Mesendoderm (in vitro differentiated cells): ENCODE results near the gene PRSS50.

Experiments
- DNase-seq: peaks from one replicate; pipeline ENCODE4 v3.0.0; 2013
- H2AK5ac ChIP-seq: 2 replicates; pipeline ENCODE4 v1.6.1; 2013; ENCODE audit warnings: low read length, inconsistent platforms
- H2BK120ac ChIP-seq: 2 replicates; pipeline ENCODE4 v1.6.1; 2013; ENCODE audit warnings: low read depth, mild to moderate bottlenecking, low read length, moderate library complexity, mixed read lengths
- H2BK15ac ChIP-seq: replicated peaks from 2 replicates; pipeline ENCODE4 v1.6.1; 2013; ENCODE audit warnings: low read depth, mild to moderate bottlenecking, moderate library complexity
- H2BK5ac ChIP-seq: 2 replicates; pipeline ENCODE4 v1.6.1; 2013; ENCODE audit warnings: low read length, inconsistent platforms
- H3K18ac ChIP-seq: 2 replicates; pipeline ENCODE4 v1.6.1; 2013; ENCODE audit warnings: mild to moderate bottlenecking, low read length, mixed read lengths
- H3K23ac ChIP-seq: one replicate; pipeline ENCODE4 v1.6.1; 2013; ENCODE audit warnings: low read length
- H3K27ac ChIP-seq: 2 replicates; pipeline ENCODE4 v1.5.1; 2013; ENCODE audit warnings: low read depth, mild to moderate bottlenecking, inconsistent platforms, low read length, moderate library complexity
- H3K27me3 ChIP-seq: 2 replicates; pipeline ENCODE4 v1.6.1; 2013; ENCODE audit warnings: low read length, control low read depth, mild to moderate bottlenecking, inconsistent platforms; ENCODE audit not compliant: insufficient read depth, poor library complexity
- H3K36me3 ChIP-seq: 2 replicates; pipeline ENCODE4 v1.6.1; 2013; ENCODE audit warnings: low read length, inconsistent platforms; ENCODE audit not compliant: control insufficient read depth, insufficient read depth
- H3K4ac ChIP-seq: one replicate; pipeline ENCODE4 v1.6.1; 2013; ENCODE audit warnings: low read depth, mild to moderate bottlenecking, low read length, moderate library complexity
- H3K4me1 ChIP-seq: 2 replicates; pipeline ENCODE4 v1.6.1; 2013; ENCODE audit warnings: low read depth, low read length, inconsistent platforms; ENCODE audit not compliant: control insufficient read depth
- H3K4me2 ChIP-seq: 2 replicates; pipeline ENCODE4 v1.6.1; 2013; ENCODE audit warnings: low read length
- H3K4me3 ChIP-seq: 2 replicates; pipeline ENCODE4 v1.5.1; 2013; ENCODE audit warnings: mild to moderate bottlenecking, low read length
- H3K56ac ChIP-seq: one replicate; pipeline ENCODE4 v1.6.1; 2013; ENCODE audit warnings: low read length
- H3K79me1 ChIP-seq: 2 replicates; pipeline ENCODE4 v1.6.1; 2013; ENCODE audit warnings: low read length, inconsistent platforms
- H3K79me2 ChIP-seq: 2 replicates; pipeline ENCODE4 v1.6.1; 2013; ENCODE audit warnings: mild to moderate bottlenecking, low read length; ENCODE audit not compliant: control insufficient read depth, insufficient read depth
- H3K9ac ChIP-seq: 2 replicates; pipeline ENCODE4 v1.6.1; 2013; ENCODE audit warnings: low read length, inconsistent platforms
- H4K5ac ChIP-seq: one replicate; pipeline ENCODE4 v1.6.1; 2013; ENCODE audit warnings: low read length
- H4K8ac ChIP-seq: one replicate; pipeline ENCODE4 v1.6.1; 2013; ENCODE audit warnings: low read depth, mild to moderate bottlenecking, control low read depth, low read length, moderate library complexity
- WGBS: extraction: QIAGEN DNeasy Blood & Tissue Kit; methylation state at CpG from one replicate; pipeline ENCODE4 v1.1.7; 2013; ENCODE audit warnings: low lambda C conversion rate, missing lambda C conversion rate; ENCODE audit not compliant: insufficient coverage; ENCODE audit errors: extremely low coverage; 5-methylcytosine and 5-hydroxymethylcytosine counted together

Gene PRSS50

GRCh38 chr3:46694520-46694919 is 23.1 kb downstream of the PRSS50 start:
- H3K4me1 ChIP-seq = peaks cover 3% of the 10 kb centered on the region
- no peak overlapping the region for H4K5ac ChIP-seq
- WGBS = no CpG with 5 or more reads among the region's 3 CpGs
- no peak overlapping the region for H3K9ac ChIP-seq
- no peaks in the 10 kb centered on the region for H3K36me3 ChIP-seq
- H3K4ac ChIP-seq = no peak overlapping the region
- no peak overlapping the region for H3K56ac ChIP-seq
- no peak overlapping the region for H4K8ac ChIP-seq
- no peak overlapping the region for H3K4me3 ChIP-seq
- no peak overlapping the region for H2BK5ac ChIP-seq
- H3K79me1 ChIP-seq = no peaks in the 10 kb centered on the region
- no peak overlapping the region for H3K27ac ChIP-seq
- H2AK5ac ChIP-seq = no peak overlapping the region
- H3K4me2 ChIP-seq = no peak overlapping the region
- H3K18ac ChIP-seq = no peak overlapping the region
- no peaks in the 10 kb centered on the region for H3K27me3 ChIP-seq
- no peaks in the 10 kb centered on the region for H3K79me2 ChIP-seq
- no peak for DNase-seq
- H2BK120ac ChIP-seq = no peak overlapping the region
- H2BK15ac ChIP-seq = no peak overlapping the region
- H3K23ac ChIP-seq = no peak overlapping the region

DNA sequence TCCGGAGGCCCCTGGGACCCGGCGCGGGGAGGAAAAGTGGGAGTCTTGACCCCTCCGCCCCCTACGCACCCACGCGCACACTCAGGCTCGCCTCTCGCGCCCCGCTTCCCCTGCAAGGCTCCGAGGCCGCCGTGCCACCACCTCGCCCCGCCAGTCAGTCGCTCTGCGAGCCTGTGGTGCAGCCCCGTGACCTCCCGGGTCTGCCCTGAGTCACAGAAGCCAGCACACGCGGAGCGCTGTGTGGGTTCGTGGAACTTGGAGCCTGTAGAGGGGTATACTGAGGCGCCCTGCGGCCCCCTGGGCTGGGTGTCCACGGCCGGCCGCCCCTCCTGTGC is 23.8 kb downstream of the PRSS50 start:
- DNase-seq = no peak
- Histone ChIP-seq H3K56ac (peak overlapping the region; percentile 85), H3K79me1 (no peaks in the 10 kb centered on the region), H4K5ac (no peak overlapping the region), H3K4ac (peak overlapping the region; percentile 70), H3K27ac (no peak overlapping the region), H3K27me3 (no peaks in the 10 kb centered on the region), H3K4me3 (no peak overlapping the region), H3K79me2 (no peaks in the 10 kb centered on the region), H3K9ac (peak overlapping the region; percentile 61), H2BK15ac (no peak overlapping the region), H2BK120ac (no peak overlapping the region), H4K8ac (no peak overlapping the region), H3K23ac (no peak overlapping the region), H2BK5ac (no peak overlapping the region), H3K4me1 (peaks cover 3% of the 10 kb centered on the region), H2AK5ac (no peak overlapping the region), H3K18ac (peak overlapping the region; percentile 52), H3K4me2 (peak overlapping the region; percentile 41), H3K36me3 (no peaks in the 10 kb centered on the region)
- no CpG with 5 or more reads among the region's 30 CpGs for WGBS

DNA sequence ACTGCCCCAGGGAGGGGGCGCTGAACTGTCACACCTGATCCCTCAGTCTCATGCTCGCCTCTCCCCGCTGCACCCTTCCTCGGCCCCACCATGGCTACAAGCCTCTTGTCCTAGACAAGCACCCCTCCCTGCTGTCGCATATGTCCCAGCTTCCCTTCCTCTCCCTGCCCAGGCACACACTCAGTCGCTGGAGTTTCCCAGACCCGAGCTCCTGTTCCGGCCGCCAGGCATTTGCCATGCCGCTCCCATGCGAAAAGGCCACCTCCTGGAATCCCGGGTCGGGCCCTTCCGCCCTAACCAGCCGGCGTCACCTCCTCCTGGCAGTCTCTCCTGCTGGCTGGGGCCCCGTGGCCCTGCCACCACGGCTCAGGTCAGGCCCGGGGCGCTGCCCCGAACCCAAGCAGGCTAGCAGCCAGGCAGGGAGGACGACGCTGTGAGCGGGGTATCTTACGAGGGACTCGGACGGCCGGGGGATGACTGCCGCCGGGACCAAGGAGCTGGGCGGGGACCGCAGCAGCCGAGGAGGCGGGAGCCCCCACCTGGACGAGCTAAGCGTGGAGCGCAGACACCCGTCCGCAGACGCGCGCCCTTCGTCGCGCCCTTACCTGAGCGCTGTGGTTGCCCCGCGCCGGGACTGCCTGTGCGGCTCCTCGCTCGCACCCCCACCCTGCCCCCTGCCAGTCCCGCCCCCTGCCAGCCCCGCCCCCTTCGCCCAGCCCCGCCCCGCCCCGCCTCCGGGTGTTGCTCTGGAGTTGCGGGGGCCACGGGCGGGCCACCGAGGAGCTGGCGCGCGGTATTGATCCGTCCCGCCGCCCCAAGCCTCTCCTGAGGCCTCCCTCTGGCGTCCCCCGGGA is 24.4 kb downstream of the PRSS50 start, which contains the start of gene ALS2CL:
Gene ALS2CL (minus strand): TSS at position 642 of the 854 bp plus-strand sequence. CDS start 4,239 bp downstream, outside the sequence.
- DNase-seq = peak; percentile 80
- no CpG with 5 or more reads among the region's 71 CpGs for WGBS

DNA sequence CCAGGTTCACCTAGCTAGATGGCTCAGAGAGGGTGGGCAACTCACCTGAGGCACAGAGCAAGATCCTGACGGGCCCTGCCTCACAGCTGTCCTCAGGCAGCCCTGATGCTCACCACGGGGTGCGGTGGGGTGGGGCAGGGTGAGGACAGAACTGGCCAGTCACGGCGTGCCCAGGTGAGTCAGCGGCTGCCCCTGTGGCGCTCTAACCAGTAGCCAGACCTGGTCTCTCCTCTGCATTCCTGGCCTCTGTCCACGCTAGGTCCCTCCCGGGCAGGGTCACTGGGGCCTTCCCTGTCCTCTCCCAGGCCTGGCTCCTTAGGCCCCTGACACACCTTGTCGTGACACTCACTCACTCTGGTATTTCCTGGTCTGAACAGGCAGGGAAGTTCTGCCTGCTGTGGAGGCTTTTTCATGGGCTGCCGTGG is 25.1 kb downstream of the PRSS50 start:
- Histone ChIP-seq H4K8ac (no peak overlapping the region), H3K56ac (peak overlapping the region; percentile 92), H3K4me1 (peaks cover 3% of the 10 kb centered on the region), H2BK15ac (no peak overlapping the region), H2BK120ac (no peak overlapping the region), H3K23ac (no peak overlapping the region), H3K4ac (no peak overlapping the region), H3K79me1 (no peaks in the 10 kb centered on the region), H3K79me2 (no peaks in the 10 kb centered on the region), H2BK5ac (no peak overlapping the region), H3K9ac (peak overlapping the region; percentile 62), H3K4me3 (peak overlapping the region; percentile 35), H3K36me3 (no peaks in the 10 kb centered on the region), H4K5ac (no peak overlapping the region), H3K4me2 (peak overlapping the region; percentile 62), H3K18ac (no peak overlapping the region), H2AK5ac (no peak overlapping the region), H3K27me3 (no peaks in the 10 kb centered on the region), H3K27ac (no peak overlapping the region)
- DNase-seq = peak; percentile 71
- WGBS = no CpG with 5 or more reads among the region's 11 CpGs

More for the DNA sequence above, 24.4 kb downstream of the PRSS50 start, which contains the start of gene ALS2CL:
- H3K18ac ChIP-seq = peak within 1 kb of the TSS; percentile 52
- peak within 1 kb of the TSS; percentile 62 for H3K9ac ChIP-seq
- peak within 1 kb of the TSS; percentile 35 for H3K4me3 ChIP-seq
- H2BK120ac ChIP-seq = no peak within 1 kb of the TSS
- peaks cover 3% of the 10 kb centered on the region for H3K4me1 ChIP-seq
- H3K79me2 ChIP-seq = no peaks in the 10 kb centered on the region
- no peak within 1 kb of the TSS for H4K5ac ChIP-seq
- no peak within 1 kb of the TSS for H2BK15ac ChIP-seq
- H2AK5ac ChIP-seq = no peak within 1 kb of the TSS
- H4K8ac ChIP-seq = no peak within 1 kb of the TSS
- H3K23ac ChIP-seq = no peak within 1 kb of the TSS
- H3K27ac ChIP-seq = no peak within 1 kb of the TSS
- H3K4ac ChIP-seq = peak within 1 kb of the TSS; percentile 70
- H3K27me3 ChIP-seq = no peaks in the 10 kb centered on the region
- H3K79me1 ChIP-seq = no peaks in the 10 kb centered on the region
- H3K36me3 ChIP-seq = no peaks in the 10 kb centered on the region
- H2BK5ac ChIP-seq = no peak within 1 kb of the TSS
- H3K4me2 ChIP-seq = peak within 1 kb of the TSS; percentile 62
- H3K56ac ChIP-seq = peak within 1 kb of the TSS; percentile 92

DNA sequence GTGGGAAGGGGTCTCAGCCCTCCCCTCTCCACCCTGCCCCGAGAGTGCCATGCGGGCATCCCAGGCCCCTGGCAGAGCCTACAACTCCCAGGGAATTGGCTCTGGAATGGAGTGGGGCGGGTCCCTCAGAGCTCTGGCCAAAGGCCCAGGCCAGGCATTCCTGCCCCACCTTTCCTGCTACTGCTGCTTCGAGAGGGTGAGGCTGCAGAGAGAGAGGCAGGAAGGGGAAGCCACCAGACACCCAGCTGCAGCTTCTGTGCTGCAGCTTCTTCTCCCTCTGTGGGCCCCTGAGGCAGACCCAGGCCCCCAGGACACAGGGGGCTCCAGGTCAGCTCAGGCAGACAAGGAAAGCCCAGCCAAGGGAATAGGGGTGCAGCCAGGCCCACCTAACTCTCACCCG is 26.9 kb downstream of the PRSS50 start:
- H3K4me1 ChIP-seq = peaks cover 3% of the 10 kb centered on the region
- no CpG with 5 or more reads among the region's 5 CpGs for WGBS
- DNase-seq = no peak

More for the DNA sequence above, 26.9 kb downstream of the PRSS50 start:
- Histone ChIP-seq H3K79me2 (no peaks in the 10 kb centered on the region), H3K79me1 (no peaks in the 10 kb centered on the region), H4K5ac (no peak overlapping the region), H4K8ac (no peak overlapping the region), H2BK15ac (no peak overlapping the region), H2BK120ac (no peak overlapping the region), H3K9ac (no peak overlapping the region), H2BK5ac (no peak overlapping the region), H3K56ac (no peak overlapping the region), H2AK5ac (no peak overlapping the region), H3K23ac (no peak overlapping the region), H3K4ac (no peak overlapping the region), H3K27me3 (no peaks in the 10 kb centered on the region), H3K18ac (no peak overlapping the region), H3K36me3 (no peaks in the 10 kb centered on the region), H3K4me2 (no peak overlapping the region), H3K4me3 (no peak overlapping the region), H3K27ac (no peak overlapping the region)
